Neural cell (in vitro differentiated cells): ENCODE measurements around the gene ZC3H8. TPM values are rescaled to one million over a fixed set of nuclear protein-coding genes. Genes with fewer than 3 reads are reported as not detected.

Experiments
- H2AFZ ChIP-seq: fragments of 200-600, 300-800 bp; sonication (generic), shearing (Covaris generic); 2 replicates; pipeline ENCODE4 v1.6.0; 2014; ENCODE audit warnings: low read depth, mild to moderate bottlenecking, antibody characterized with exemption, low read length, moderate library complexity
- H3F3A ChIP-seq: fragments of 200-600 bp; shearing (Covaris generic); 2 replicates; pipeline ENCODE4 v1.6.1; 2016; ENCODE audit warnings: mild to moderate bottlenecking, moderate library complexity, mixed read lengths, antibody characterized with exemption, low read length; ENCODE audit not compliant: insufficient read depth, poor library complexity, severe bottlenecking
- H3K27ac ChIP-seq: fragments of 200-600, 300-800 bp; sonication (generic), shearing (Covaris generic); 2 replicates; pipeline ENCODE4 v1.5.1; 2014; ENCODE audit warnings: mild to moderate bottlenecking, low read length, moderate library complexity
- H3K27me3 ChIP-seq: fragments of 300-800, 200-600 bp; sonication (generic), shearing (Covaris generic); 2 replicates; pipeline ENCODE4 v1.6.0; 2014; ENCODE audit warnings: mild to moderate bottlenecking, low read depth, low read length, moderate library complexity; ENCODE audit not compliant: insufficient read depth
- H3K36me3 ChIP-seq: fragments of 300-800, 200-600 bp; sonication (generic), shearing (Covaris generic); 2 replicates; pipeline ENCODE4 v1.5.1; 2014; ENCODE audit warnings: mild to moderate bottlenecking, antibody characterized with exemption, low read length, moderate library complexity; ENCODE audit not compliant: insufficient read depth
- H3K4me2 ChIP-seq: fragments of 300-800, 200-600 bp; sonication (generic), shearing (Covaris generic); 2 replicates; pipeline ENCODE4 v1.6.0; 2014; ENCODE audit warnings: mild to moderate bottlenecking, low read length
- H3K4me3 ChIP-seq: fragments of 300-800, 200-600 bp; sonication (generic), shearing (Covaris generic); 2 replicates; pipeline ENCODE4 v1.5.1; 2014; ENCODE audit warnings: mild to moderate bottlenecking, low read length, moderate library complexity
- H3K79me2 ChIP-seq: fragments of 200-600 bp; shearing (Covaris generic); replicated peaks from 2 replicates; pipeline ENCODE4 v1.6.0; 2014; ENCODE audit warnings: mild to moderate bottlenecking, low read length, moderate library complexity; ENCODE audit not compliant: insufficient read depth
- H3K9ac ChIP-seq: fragments of 300-800, 200-600 bp; sonication (generic), shearing (Covaris generic); 2 replicates; pipeline ENCODE4 v1.6.1; 2016; ENCODE audit warnings: mild to moderate bottlenecking, low read length, mixed read lengths
- H3K9me2 ChIP-seq: fragments of 200-600 bp; shearing (Covaris generic); 2 replicates; pipeline ENCODE4 v1.6.1; 2016; ENCODE audit warnings: mild to moderate bottlenecking, low read length, mixed read lengths; ENCODE audit not compliant: insufficient read depth
- H3K9me3 ChIP-seq: fragments of 200-600, 300-800 bp; sonication (generic), shearing (Covaris generic); 2 replicates; pipeline ENCODE4 v1.6.1; 2016; ENCODE audit warnings: mild to moderate bottlenecking, mixed run types, low read length, moderate library complexity, mixed read lengths
- H4K20me1 ChIP-seq: fragments of 200-600 bp; shearing (Covaris generic); 2 replicates; pipeline ENCODE4 v1.6.1; 2016; ENCODE audit warnings: mild to moderate bottlenecking, mixed run types; ENCODE audit not compliant: insufficient read depth
- EP300 ChIP-seq: fragments of 450-650 bp; conservative IDR thresholded peaks from 2 replicates; pipeline ENCODE4 v1.6.1; 2014; ENCODE audit warnings: antibody characterized with exemption, mild to moderate bottlenecking, moderate library complexity; ENCODE audit not compliant: poor library complexity, severe bottlenecking
- EZH2 ChIP-seq: fragments of 200-600, 300-800 bp; shearing (Covaris generic), sonication (generic); IDR thresholded peaks from 2 replicates; pipeline ENCODE4 v1.6.1; 2014; ENCODE audit warnings: antibody characterized with exemption, low read length, borderline replicate concordance, mild to moderate bottlenecking; ENCODE audit not compliant: insufficient read depth, poor library complexity, severe bottlenecking
- MXI1 ChIP-seq: fragments of 450-650 bp; conservative IDR thresholded peaks from 2 replicates; pipeline ENCODE4 v1.6.1; 2014; ENCODE audit warnings: antibody characterized with exemption, mild to moderate bottlenecking; ENCODE audit not compliant: poor library complexity, severe bottlenecking
- POLR2AphosphoS5 ChIP-seq: IDR thresholded peaks from 2 replicates; pipeline ENCODE4 v1.6.1; 2012
- RAD21 ChIP-seq: fragments of 450-650 bp; conservative IDR thresholded peaks from 2 replicates; pipeline ENCODE4 v1.6.1; 2014; ENCODE audit warnings: antibody characterized with exemption, mild to moderate bottlenecking, moderate library complexity
- SMC3 ChIP-seq: fragments of 450-650 bp; conservative IDR thresholded peaks from 2 replicates; pipeline ENCODE4 v1.6.1; 2014; ENCODE audit warnings: antibody characterized with exemption, mild to moderate bottlenecking, moderate library complexity; ENCODE audit not compliant: poor library complexity
- TAF1 ChIP-seq: IDR thresholded peaks from 2 replicates; pipeline ENCODE4 v1.6.1; 2012; ENCODE audit warnings: low read depth
- polyA plus RNA-seq: library from polyadenylated mRNA; depleted of rRNA; stranded (reverse); fragments of >200 nt; gene quantifications from 2 replicates; pipeline ENCODE4 v1.2.3, GENCODE V29; 2014
- TF ChIP-seq, protein P1 (sequence below): fragments of 450-650 bp; IDR thresholded peaks from 2 replicates; pipeline ENCODE4 v1.5.1; 2014; ENCODE audit warnings: antibody characterized with exemption, mild to moderate bottlenecking, moderate library complexity; ENCODE audit not compliant: poor library complexity, severe bottlenecking
- TF ChIP-seq, protein P2 (sequence below): IDR thresholded peaks from 2 replicates; pipeline ENCODE4 v1.6.1; 2012; ENCODE audit warnings: borderline replicate concordance

The ZC3H8 gene
- polyA plus RNA-seq, 1 donor from 2014 or later = 26.5 TPM

DNA sequence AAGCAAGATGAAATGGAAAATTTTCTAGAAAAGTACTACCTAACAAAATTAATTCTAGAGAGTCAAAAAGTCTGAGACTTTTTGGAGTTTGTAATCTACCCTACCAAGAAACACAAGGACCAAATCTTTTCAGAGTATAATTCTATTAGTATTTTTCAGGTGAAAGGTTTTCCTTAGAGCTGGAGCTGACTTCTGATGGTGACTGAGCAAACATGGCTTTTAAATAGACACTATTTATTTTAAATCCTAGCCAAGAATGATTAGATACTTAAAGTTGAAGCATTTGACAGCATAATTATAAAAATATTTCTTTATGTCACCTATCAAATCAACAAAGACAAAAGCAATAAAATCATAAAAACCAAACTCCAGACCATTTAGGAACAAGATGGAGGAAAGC lies 47.1 kb upstream of the ZC3H8 start:
- TF ChIP-seq TAF1 (no peak), EP300 (no peak), SMC3 (no peak), POLR2AphosphoS5 (no peak), MXI1 (no peak), EZH2 (no peak), RAD21 (no peak)
- TF ChIP-seq, protein P1, sequence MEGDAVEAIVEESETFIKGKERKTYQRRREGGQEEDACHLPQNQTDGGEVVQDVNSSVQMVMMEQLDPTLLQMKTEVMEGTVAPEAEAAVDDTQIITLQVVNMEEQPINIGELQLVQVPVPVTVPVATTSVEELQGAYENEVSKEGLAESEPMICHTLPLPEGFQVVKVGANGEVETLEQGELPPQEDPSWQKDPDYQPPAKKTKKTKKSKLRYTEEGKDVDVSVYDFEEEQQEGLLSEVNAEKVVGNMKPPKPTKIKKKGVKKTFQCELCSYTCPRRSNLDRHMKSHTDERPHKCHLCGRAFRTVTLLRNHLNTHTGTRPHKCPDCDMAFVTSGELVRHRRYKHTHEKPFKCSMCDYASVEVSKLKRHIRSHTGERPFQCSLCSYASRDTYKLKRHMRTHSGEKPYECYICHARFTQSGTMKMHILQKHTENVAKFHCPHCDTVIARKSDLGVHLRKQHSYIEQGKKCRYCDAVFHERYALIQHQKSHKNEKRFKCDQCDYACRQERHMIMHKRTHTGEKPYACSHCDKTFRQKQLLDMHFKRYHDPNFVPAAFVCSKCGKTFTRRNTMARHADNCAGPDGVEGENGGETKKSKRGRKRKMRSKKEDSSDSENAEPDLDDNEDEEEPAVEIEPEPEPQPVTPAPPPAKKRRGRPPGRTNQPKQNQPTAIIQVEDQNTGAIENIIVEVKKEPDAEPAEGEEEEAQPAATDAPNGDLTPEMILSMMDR = no peak
- TF ChIP-seq, protein P2, sequence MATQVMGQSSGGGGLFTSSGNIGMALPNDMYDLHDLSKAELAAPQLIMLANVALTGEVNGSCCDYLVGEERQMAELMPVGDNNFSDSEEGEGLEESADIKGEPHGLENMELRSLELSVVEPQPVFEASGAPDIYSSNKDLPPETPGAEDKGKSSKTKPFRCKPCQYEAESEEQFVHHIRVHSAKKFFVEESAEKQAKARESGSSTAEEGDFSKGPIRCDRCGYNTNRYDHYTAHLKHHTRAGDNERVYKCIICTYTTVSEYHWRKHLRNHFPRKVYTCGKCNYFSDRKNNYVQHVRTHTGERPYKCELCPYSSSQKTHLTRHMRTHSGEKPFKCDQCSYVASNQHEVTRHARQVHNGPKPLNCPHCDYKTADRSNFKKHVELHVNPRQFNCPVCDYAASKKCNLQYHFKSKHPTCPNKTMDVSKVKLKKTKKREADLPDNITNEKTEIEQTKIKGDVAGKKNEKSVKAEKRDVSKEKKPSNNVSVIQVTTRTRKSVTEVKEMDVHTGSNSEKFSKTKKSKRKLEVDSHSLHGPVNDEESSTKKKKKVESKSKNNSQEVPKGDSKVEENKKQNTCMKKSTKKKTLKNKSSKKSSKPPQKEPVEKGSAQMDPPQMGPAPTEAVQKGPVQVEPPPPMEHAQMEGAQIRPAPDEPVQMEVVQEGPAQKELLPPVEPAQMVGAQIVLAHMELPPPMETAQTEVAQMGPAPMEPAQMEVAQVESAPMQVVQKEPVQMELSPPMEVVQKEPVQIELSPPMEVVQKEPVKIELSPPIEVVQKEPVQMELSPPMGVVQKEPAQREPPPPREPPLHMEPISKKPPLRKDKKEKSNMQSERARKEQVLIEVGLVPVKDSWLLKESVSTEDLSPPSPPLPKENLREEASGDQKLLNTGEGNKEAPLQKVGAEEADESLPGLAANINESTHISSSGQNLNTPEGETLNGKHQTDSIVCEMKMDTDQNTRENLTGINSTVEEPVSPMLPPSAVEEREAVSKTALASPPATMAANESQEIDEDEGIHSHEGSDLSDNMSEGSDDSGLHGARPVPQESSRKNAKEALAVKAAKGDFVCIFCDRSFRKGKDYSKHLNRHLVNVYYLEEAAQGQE = no peak
- Histone ChIP-seq H3F3A (no peaks in the 10 kb centered on the region), H2AFZ (no peak overlapping the region), H3K4me2 (no peak overlapping the region), H3K4me3 (no peak overlapping the region), H3K79me2 (no peaks in the 10 kb centered on the region), H3K27ac (no peak overlapping the region), H3K9me2 (no peaks in the 10 kb centered on the region), H4K20me1 (no peaks in the 10 kb centered on the region), H3K27me3 (no peaks in the 10 kb centered on the region), H3K9me3 (no peaks in the 10 kb centered on the region), H3K9ac (no peak overlapping the region), H3K36me3 (peaks cover 6% of the 10 kb centered on the region)

DNA sequence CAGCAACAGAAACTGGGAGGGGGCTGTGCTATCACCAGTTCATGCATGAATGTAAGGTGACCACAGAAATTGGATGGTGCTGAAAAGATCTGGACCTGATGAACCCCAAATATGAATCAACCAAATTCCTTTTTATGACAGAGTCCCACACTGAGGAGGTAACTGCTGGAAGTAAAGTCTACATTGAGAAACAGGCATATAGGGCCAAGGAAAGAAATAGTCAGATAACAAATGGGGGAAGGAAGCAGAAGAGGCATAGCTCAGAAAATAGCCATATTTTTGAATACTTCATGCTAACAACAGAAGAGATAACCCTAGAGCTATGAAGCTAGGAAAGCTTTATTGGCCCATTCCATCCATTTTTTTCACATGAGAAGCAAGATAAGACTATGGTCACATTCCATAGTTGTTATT lies 46.3 kb upstream of the ZC3H8 start:
- H3F3A ChIP-seq = no peaks in the 10 kb centered on the region
- H3K79me2 ChIP-seq = no peaks in the 10 kb centered on the region
- H4K20me1 ChIP-seq = no peaks in the 10 kb centered on the region
- no peak overlapping the region for H3K27ac ChIP-seq
- H3K9me2 ChIP-seq = no peaks in the 10 kb centered on the region
- H3K36me3 ChIP-seq = peaks cover 6% of the 10 kb centered on the region
- H3K27me3 ChIP-seq = no peaks in the 10 kb centered on the region
- no peak overlapping the region for H2AFZ ChIP-seq
- H3K4me3 ChIP-seq = no peak overlapping the region
- no peak overlapping the region for H3K4me2 ChIP-seq
- TF ChIP-seq, protein P2 = no peak
- TF ChIP-seq, protein P1 = no peak
- no peak for TF ChIP-seq TAF1
- TF ChIP-seq MXI1 = no peak
- TF ChIP-seq SMC3 = no peak
- no peak for TF ChIP-seq EZH2
- no peaks in the 10 kb centered on the region for H3K9me3 ChIP-seq
- no peak overlapping the region for H3K9ac ChIP-seq
